Endothelial cell of umbilical vein (primary cell): Measurements from ENCODE around the gene MAPT. TPM values are rescaled to one million over a fixed set of nuclear protein-coding genes. Genes with fewer than 3 reads are reported as not detected.

Source experiments
- BruUV-seq: library from RNA; stranded (reverse); fragments of 400-500 nt; replicated peaks from 2 replicates; lab custom pipeline; 2021; lab: Mats Ljungman, UMichigan
- CTCF ChIA-PET: fragments of 300-600, 350-600 bp; sonication (Branson Sonifier 250); formaldehyde crosslinking; loops from one replicate; lab custom pipeline; 2021; ENCODE audit warnings: antibody characterized with exemption, inconsistent platforms; lab: Charles Lee
- POLR2A ChIA-PET: fragments of 300-600, 350-600 bp; sonication (Branson Sonifier 250); formaldehyde crosslinking; loops from one replicate; lab custom pipeline; 2021; ENCODE audit warnings: antibody characterized with exemption, inconsistent platforms; lab: Charles Lee
- DNase-seq: peaks from one replicate; pipeline ENCODE4 v3.0.0-alpha.2; 2011; ENCODE audit warnings: low read depth, low spot score
- FAIRE-seq: peaks from 2 replicates; lab custom pipeline; 2011; peaks lifted over from hg19 to GRCh38; lab: Jason Lieb, UNC
- H2AFZ ChIP-seq: 2 replicates; pipeline ENCODE4 v1.6.0; 2012; ENCODE audit warnings: low read depth, low read length, control low read depth, inconsistent platforms
- H3K27ac ChIP-seq: 2 replicates; pipeline ENCODE4 v1.5.1; 2011; ENCODE audit warnings: low read depth, mild to moderate bottlenecking, control low read depth, low read length, moderate library complexity; ENCODE audit not compliant: insufficient read depth
- H3K27me3 ChIP-seq, 2 experiments: 2 replicates each; pipeline versions ENCODE4 v1.6.0 to v1.6.1; 2011; ENCODE audit warnings: low read length in 2 of 2, mixed read lengths in 1 of 2; ENCODE audit not compliant: control insufficient read depth in 2 of 2, insufficient read depth in 2 of 2
- H3K36me3 ChIP-seq, 2 experiments: 2 replicates in 1 of 2; 3 replicates in 1 of 2; pipeline ENCODE4 v1.5.1; 2011; ENCODE audit warnings: low read length in 2 of 2, mild to moderate bottlenecking in 1 of 2, moderate library complexity in 1 of 2; ENCODE audit not compliant: control insufficient read depth in 2 of 2, insufficient read depth in 2 of 2; ENCODE audit errors: extremely low read depth in 1 of 2
- H3K4me1 ChIP-seq: 3 replicates; pipeline ENCODE4 v1.5.1; 2011; ENCODE audit warnings: mild to moderate bottlenecking, low read length; ENCODE audit not compliant: control insufficient read depth, insufficient read depth; ENCODE audit errors: extremely low read depth
- H3K4me2 ChIP-seq: 2 replicates; pipeline ENCODE4 v1.6.1; 2011; ENCODE audit warnings: low read length, control low read depth, mixed read lengths; ENCODE audit not compliant: insufficient read depth
- H3K4me3 ChIP-seq, 3 experiments: fragments of 200-600 bp in 1 of 3; sonication (generic), shearing (Covaris generic) in 1 of 3; replicated peaks in 1 of 3; 2 replicates each; pipeline ENCODE4 v1.5.1; 2011 to 2016; ENCODE audit warnings: control low read depth in 3 of 3, low read length in 3 of 3, mild to moderate bottlenecking in 2 of 3, inconsistent platforms in 1 of 3, low read depth in 1 of 3, moderate library complexity in 1 of 3; ENCODE audit not compliant: insufficient read depth in 1 of 3
- H3K79me2 ChIP-seq: 2 replicates; pipeline ENCODE4 v1.6.0; 2012; ENCODE audit warnings: low read length, inconsistent platforms; ENCODE audit not compliant: control insufficient read depth, insufficient read depth
- H3K9ac ChIP-seq: replicated peaks from 2 replicates; pipeline ENCODE3; 2011; ENCODE audit warnings: low read length, control low read depth; ENCODE audit not compliant: insufficient read depth; ENCODE audit errors: extremely low read depth
- H3K9me1 ChIP-seq: replicated peaks from 3 replicates; pipeline ENCODE4 v1.6.0; 2011; ENCODE audit warnings: mild to moderate bottlenecking, low read length; ENCODE audit not compliant: control insufficient read depth, insufficient read depth; ENCODE audit errors: extremely low read depth
- H3K9me3 ChIP-seq: replicated peaks from 2 replicates; pipeline ENCODE4 v1.5.1; 2012; ENCODE audit warnings: low read length, inconsistent platforms; ENCODE audit not compliant: control insufficient read depth, insufficient read depth
- H4K20me1 ChIP-seq: replicated peaks from 2 replicates; pipeline ENCODE3; 2011; ENCODE audit warnings: mild to moderate bottlenecking, low read length; ENCODE audit not compliant: control insufficient read depth, insufficient read depth; ENCODE audit errors: extremely low read depth
- EZH2 ChIP-seq: IDR thresholded peaks from 2 replicates; pipeline ENCODE4 v1.6.1; 2012; ENCODE audit warnings: borderline replicate concordance, low read depth, mild to moderate bottlenecking, moderate library complexity, low read length, inconsistent platforms; ENCODE audit not compliant: severe bottlenecking
- FOS ChIP-seq: IDR thresholded peaks from 2 replicates; pipeline ENCODE4 v1.6.1; 2011; ENCODE audit warnings: mild to moderate bottlenecking, low read length, moderate library complexity, borderline replicate concordance; ENCODE audit not compliant: insufficient read depth
- JUN ChIP-seq: IDR thresholded peaks from 2 replicates; pipeline ENCODE4 v1.6.1; 2011; ENCODE audit warnings: borderline replicate concordance, low read depth; ENCODE audit not compliant: insufficient read length, insufficient read depth
- MAX ChIP-seq: IDR thresholded peaks from 2 replicates; pipeline ENCODE4 v1.6.1; 2011; ENCODE audit not compliant: insufficient read depth, insufficient read length
- POLR2A ChIP-seq: IDR thresholded peaks from 2 replicates; pipeline ENCODE4 v1.6.1; 2012; ENCODE audit warnings: low read depth, mild to moderate bottlenecking, control low read depth, low read length
- POLR2AphosphoS5 ChIP-seq: IDR thresholded peaks from 2 replicates; pipeline ENCODE4 v1.6.1; 2012; ENCODE audit warnings: low read depth, mild to moderate bottlenecking, control low read depth, low read length, moderate library complexity; ENCODE audit not compliant: insufficient read depth
- dilution Hi-C: fragments of 300-500 bp; cut with MboI; formaldehyde crosslinking; loops from one replicate; pipeline ENCODE4 v1.15.0; 2019; ENCODE audit warnings: low sequenced_read_pairs; ENCODE audit not compliant: extremely low pct_ligation_motif_present
- intact Hi-C: fragments of 100-400 bp; cut with micrococcal nuclease; formaldehyde crosslinking; loops from one replicate; pipeline ENCODE4 v1.10.0; 2022
- polyA plus RNA-seq, 4 experiments: library from polyadenylated mRNA; depleted of rRNA in 3 of 4; stranded (reverse) in 3 of 4; unstranded in 1 of 4; fragments of >200 nt; gene quantifications; 2 replicates each; pipeline versions ENCODE4 v1.2.1 to v1.2.3, GENCODE V29; 2011 to 2012; ENCODE audit warnings: missing spikeins in 1 of 4
- total RNA-seq: library from RNA; stranded (reverse); gene quantifications from 2 replicates; pipeline ENCODE4 v1.2.3, GENCODE V29; 2021

MAPT gene
- total and polyA plus RNA-seq, 2 donors (not counting 3 experiments of a cell fraction or from before 2014, with no cell fraction given): 0.04 to 0.51 TPM

- CTCF ChIA-PET: interaction anchor here (0.7 to 1.6 kb wide), 3 partner anchors 9 to 167 kb away, joined by 4 to 5 read pairs (median 5); partner anchors contain the start of gene KANSL1
- POLR2A ChIA-PET: no interaction called here
- Histone ChIP-seq H3K9ac (no peak overlapping the region), H3K79me2 (no peaks in the 10 kb centered on the region), H3K9me1 (no peaks in the 10 kb centered on the region), H3K4me2 (no peak overlapping the region), H3K9me3 (no peaks in the 10 kb centered on the region), H3K27ac (no peak overlapping the region), H3K4me3 (no peak overlapping the region), H3K36me3 (peaks cover 5 to 16% of the 10 kb centered on the region in 2 experiments), H4K20me1 (no peaks in the 10 kb centered on the region), H2AFZ (no peak overlapping the region), H3K27me3 (no peaks in the 10 kb centered on the region), H3K4me1 (no peaks in the 10 kb centered on the region)
- TF ChIP-seq JUN: no peak
- TF ChIP-seq MAX: no peak
- no peak for TF ChIP-seq FOS
- TF ChIP-seq POLR2AphosphoS5: no peak
- TF ChIP-seq POLR2A: no peak
- no peak for TF ChIP-seq EZH2
- dilution Hi-C loops (no loop called here), intact Hi-C loops (no loop called here)
- FAIRE-seq (no peak), DNase-seq (no peak)
- BruUV-seq: no TSS peak
These were observed 131.3 kb downstream of the MAPT start for GRCh38 chr17:46025510-46026165.
